Lung (tissue), 12 donors: ENCODE measurements around the gene FLRT1. TPM values are rescaled to one million over a fixed set of nuclear protein-coding genes. Genes with fewer than 3 reads are reported as not detected.

Experiments
- ATAC-seq: fragments of 200-7000 bp; cut with Tn5 transposase; one replicate; pipeline ENCODE4 v1.9.1; 2020; ENCODE audit warnings: moderate number of reproducible peaks; ENCODE audit not compliant: insufficient read depth, low FRiP score
- DNase-seq, 3 donors: peaks; one replicate each; pipeline ENCODE4 v3.0.0-alpha.2; 2013 to 2017
- H3K27ac ChIP-seq, 2 donors: one replicate each; pipeline ENCODE4 v1.5.1; 2013; ENCODE audit warnings: mild to moderate bottlenecking in 2 of 2, moderate library complexity in 2 of 2, control low read depth in 1 of 2, inconsistent platforms in 1 of 2, low read depth in 1 of 2, low read length in 1 of 2
- H3K27me3 ChIP-seq, 3 donors: one replicate each; pipeline ENCODE4 v1.5.1; 2013; ENCODE audit warnings: low read length in 2 of 3; ENCODE audit not compliant: control insufficient read depth in 3 of 3, insufficient read depth in 3 of 3
- H3K36me3 ChIP-seq, 4 donors: one replicate each; pipeline ENCODE4 v1.5.1; 2013; ENCODE audit warnings: low read length in 4 of 4, mild to moderate bottlenecking in 1 of 4, moderate library complexity in 1 of 4; ENCODE audit not compliant: control insufficient read depth in 4 of 4, insufficient read depth in 4 of 4
- H3K4me1 ChIP-seq, 5 donors: one replicate each; pipeline ENCODE4 v1.5.1; 2013; ENCODE audit warnings: low read length in 5 of 5, mild to moderate bottlenecking in 2 of 5, moderate library complexity in 1 of 5; ENCODE audit not compliant: control insufficient read depth in 5 of 5, insufficient read depth in 5 of 5
- H3K4me3 ChIP-seq: one replicate; pipeline ENCODE4 v1.5.1; 2013; ENCODE audit warnings: mild to moderate bottlenecking, control low read depth, moderate library complexity
- H3K9ac ChIP-seq, 2 donors: one replicate each; pipeline ENCODE4 v1.5.1; 2013; ENCODE audit warnings: low read length in 2 of 2, control low read depth in 1 of 2; ENCODE audit not compliant: insufficient read depth in 1 of 2
- H3K9me3 ChIP-seq, 4 donors: one replicate each; pipeline ENCODE4 v1.5.1; 2013; ENCODE audit warnings: low read length in 3 of 4, mild to moderate bottlenecking in 1 of 4, moderate library complexity in 1 of 4; ENCODE audit not compliant: control insufficient read depth in 4 of 4, insufficient read depth in 3 of 4
- WGBS, 2 donors: extraction: QIAGEN DNeasy Blood & Tissue Kit; methylation state at CpG; one replicate each; pipeline ENCODE4 v1.1.7; 2013; 5-methylcytosine and 5-hydroxymethylcytosine counted together
- polyA plus RNA-seq, 2 donors: library from polyadenylated mRNA; stranded (reverse); fragments of 200-250 nt; gene quantifications; one replicate each; pipeline ENCODE4 v1.2.1, GENCODE V29; 2013
- total RNA-seq, 2 donors: library from RNA; depleted of rRNA in 1 of 2; stranded (reverse); fragments of >200 nt in 1 of 2; gene quantifications; one replicate each; pipeline ENCODE4 v1.2.1, GENCODE V29; 2014 to 2021
- TF ChIP-seq, protein P1 (sequence below): IDR thresholded peaks from 2 replicates; pipeline ENCODE4 v1.5.1; 2012; ENCODE audit warnings: mild to moderate bottlenecking; ENCODE audit errors: control extremely low read depth, extremely low read depth
- donor health status: control.
- donor health status: control.
- donor health status: Bipolar disorder and iron deficiency.
- donor health status: healthy.
- donor health status: DM: yes; HTN: yes; CAD: no.

FLRT1 gene
- total and polyA plus RNA-seq, 4 donors: 0.02 to 0.34 (median 0.12) TPM

DNA sequence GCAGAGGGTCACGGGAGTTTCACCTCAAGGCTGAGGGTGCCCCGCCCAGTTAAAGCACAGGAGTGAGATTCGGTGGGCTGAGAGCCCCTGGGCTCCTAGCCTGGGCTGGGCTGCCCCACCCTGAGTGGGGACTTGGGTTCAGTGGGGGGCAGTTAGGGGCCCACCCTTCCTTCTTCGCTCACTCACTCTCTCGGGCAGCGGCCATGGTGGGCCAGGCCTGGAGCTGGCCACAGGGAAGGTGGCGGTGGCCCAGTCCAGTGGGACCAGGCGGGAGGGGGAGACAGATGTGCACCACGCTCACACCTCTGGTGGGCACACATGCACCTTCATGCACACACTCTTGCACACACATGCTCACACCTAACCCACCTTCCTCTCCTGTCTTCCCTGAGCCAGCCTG lies 6.1 kb downstream of the FLRT1 start:
- peaks cover 0 to 17% (median 0%) of the 10 kb centered on the region in 5 donors for H3K4me1 ChIP-seq
- no peak overlapping the region for H3K9ac ChIP-seq
- no peak overlapping the region for H3K27ac ChIP-seq
- H3K27me3 ChIP-seq: peaks cover 0 to 4% (median 0%) of the 10 kb centered on the region in 3 donors
- H3K4me3 ChIP-seq: no peak overlapping the region
- H3K36me3 ChIP-seq: no peaks in the 10 kb centered on the region
- H3K9me3 ChIP-seq: peaks cover 0 to 2% (median 0%) of the 10 kb centered on the region in 4 donors
- TF ChIP-seq, protein P1, sequence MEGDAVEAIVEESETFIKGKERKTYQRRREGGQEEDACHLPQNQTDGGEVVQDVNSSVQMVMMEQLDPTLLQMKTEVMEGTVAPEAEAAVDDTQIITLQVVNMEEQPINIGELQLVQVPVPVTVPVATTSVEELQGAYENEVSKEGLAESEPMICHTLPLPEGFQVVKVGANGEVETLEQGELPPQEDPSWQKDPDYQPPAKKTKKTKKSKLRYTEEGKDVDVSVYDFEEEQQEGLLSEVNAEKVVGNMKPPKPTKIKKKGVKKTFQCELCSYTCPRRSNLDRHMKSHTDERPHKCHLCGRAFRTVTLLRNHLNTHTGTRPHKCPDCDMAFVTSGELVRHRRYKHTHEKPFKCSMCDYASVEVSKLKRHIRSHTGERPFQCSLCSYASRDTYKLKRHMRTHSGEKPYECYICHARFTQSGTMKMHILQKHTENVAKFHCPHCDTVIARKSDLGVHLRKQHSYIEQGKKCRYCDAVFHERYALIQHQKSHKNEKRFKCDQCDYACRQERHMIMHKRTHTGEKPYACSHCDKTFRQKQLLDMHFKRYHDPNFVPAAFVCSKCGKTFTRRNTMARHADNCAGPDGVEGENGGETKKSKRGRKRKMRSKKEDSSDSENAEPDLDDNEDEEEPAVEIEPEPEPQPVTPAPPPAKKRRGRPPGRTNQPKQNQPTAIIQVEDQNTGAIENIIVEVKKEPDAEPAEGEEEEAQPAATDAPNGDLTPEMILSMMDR: no peak
- no peak for ATAC-seq
- 92 to 94% methylated on average over 9 of the region's 9 CpGs for WGBS, 2 donors
- no peak for DNase-seq

DNA sequence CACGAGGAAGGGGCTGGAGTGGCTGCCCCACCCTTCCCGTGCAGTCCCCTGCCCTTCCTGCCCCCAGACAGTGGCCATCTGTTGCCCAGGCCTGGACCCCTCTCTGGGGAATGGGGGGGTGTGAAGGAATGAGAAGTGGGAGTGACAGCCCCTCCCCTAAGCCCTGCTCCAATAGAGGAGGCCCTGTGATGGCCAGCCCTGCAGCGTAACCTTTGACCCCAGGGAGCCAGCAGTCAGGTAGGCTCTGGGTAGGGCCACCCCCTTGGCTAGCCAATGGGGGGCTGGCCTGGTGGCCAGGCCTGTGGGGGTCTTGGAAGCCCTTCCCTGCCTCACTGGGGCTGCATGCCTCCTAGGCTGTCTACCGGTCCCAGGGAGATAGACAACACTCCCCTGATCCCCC lies 6.6 kb downstream of the FLRT1 start:
- H3K36me3 ChIP-seq: no peaks in the 10 kb centered on the region
- no peak overlapping the region for H3K4me3 ChIP-seq
- no peak overlapping the region for H3K9ac ChIP-seq
- peaks cover 0 to 2% (median 0%) of the 10 kb centered on the region in 4 donors for H3K9me3 ChIP-seq
- H3K4me1 ChIP-seq: peaks cover 0 to 13% (median 0%) of the 10 kb centered on the region in 5 donors
- TF ChIP-seq, protein P1: no peak
- ATAC-seq (no peak), DNase-seq (no peak)
- peaks cover 0 to under 1% (median 0%) of the 10 kb centered on the region in 3 donors for H3K27me3 ChIP-seq
- H3K27ac ChIP-seq: no peak overlapping the region
- 78 to 90% methylated on average over 4 of the region's 4 CpGs for WGBS, 2 donors

- Histone ChIP-seq H3K27ac (no peak overlapping the region), H3K36me3 (no peaks in the 10 kb centered on the region), H3K9ac (no peak overlapping the region), H3K4me3 (no peak overlapping the region), H3K27me3 (no peaks in the 10 kb centered on the region), H3K9me3 (no peaks in the 10 kb centered on the region), H3K4me1 (peaks cover 0 to 13% (median 0%) of the 10 kb centered on the region in 5 donors)
- 82 to 91% methylated on average over 5 of the region's 5 CpGs for WGBS, 2 donors
- no peak for DNase-seq
- TF ChIP-seq, protein P1: no peak
- ATAC-seq: no peak
Observed at GRCh38 chr11:64043545-64043944, 7.8 kb downstream of the FLRT1 start.

DNA sequence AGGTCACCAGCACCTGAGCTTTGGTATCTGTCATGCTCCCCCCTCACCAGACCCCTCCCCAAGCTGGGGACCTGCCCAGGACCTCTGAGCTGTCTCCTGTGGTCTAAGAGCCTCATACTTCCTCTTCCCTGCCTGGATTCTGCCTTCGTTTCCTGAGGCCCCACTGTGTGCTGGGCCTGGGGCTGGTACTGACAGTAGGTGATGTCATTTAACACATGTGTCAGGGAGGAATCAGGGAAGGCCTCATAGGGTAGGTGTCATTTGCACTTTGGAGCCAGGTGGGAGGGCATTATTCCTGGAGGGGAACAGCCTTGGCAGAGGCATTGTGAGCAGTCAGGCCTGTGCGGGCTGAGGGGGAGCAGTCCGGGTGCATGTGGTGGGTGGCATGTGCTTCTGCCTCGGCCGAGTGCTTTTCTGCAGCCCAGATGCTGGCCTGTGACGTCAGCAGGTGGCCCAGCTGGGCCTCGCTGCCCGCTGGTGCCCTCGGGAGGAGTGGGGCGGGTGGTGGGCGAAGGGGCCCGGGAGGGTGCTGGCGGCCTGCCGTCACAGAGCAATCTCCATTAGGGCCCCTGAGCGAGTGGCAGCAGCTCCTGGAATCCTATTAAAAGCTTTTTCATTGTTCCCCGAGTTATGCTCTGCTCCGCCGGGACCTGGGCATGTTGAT lies 9.1 kb downstream of the FLRT1 start:
- H3K9me3 ChIP-seq: no peaks in the 10 kb centered on the region

More for the DNA sequence above, 9.1 kb downstream of the FLRT1 start:
- H3K9ac ChIP-seq: no peak overlapping the region
- DNase-seq: peak in 1 of 3 donors; percentile 38
- ATAC-seq: no peak
- peaks cover 0 to 13% (median 0%) of the 10 kb centered on the region in 5 donors for H3K4me1 ChIP-seq
- no peak overlapping the region for H3K27ac ChIP-seq
- TF ChIP-seq, protein P1: no peak
- no peak overlapping the region for H3K4me3 ChIP-seq
- WGBS, 2 donors: 74 to 78% methylated on average over 18 of the region's 18 CpGs
- H3K36me3 ChIP-seq: no peaks in the 10 kb centered on the region
- H3K27me3 ChIP-seq: no peaks in the 10 kb centered on the region
